DND-41 (cell line): ENCODE data around the gene MAP1LC3B2.

Experiments
- ATAC-seq: fragments of 200-7000 bp; cut with Tn5 transposase; 3 replicates; pipeline ENCODE4 v1.9.1; 2021; ENCODE audit warnings: low read depth; ENCODE audit not compliant: insufficient read depth
- DNase-seq: peaks from one replicate; pipeline ENCODE4 v3.0.0-alpha.2; 2020
- H2AFZ ChIP-seq: 2 replicates; pipeline ENCODE4 v1.6.0; 2012; ENCODE audit warnings: low read depth, low read length
- H3K27ac ChIP-seq: 2 replicates; pipeline ENCODE4 v1.5.1; 2012; ENCODE audit warnings: low read length, inconsistent platforms
- H3K27me3 ChIP-seq: fragments of 200-600 bp; sonication (generic); 2 replicates; pipeline ENCODE4 v1.6.0; 2012; ENCODE audit warnings: low read length, mild to moderate bottlenecking, inconsistent platforms; ENCODE audit not compliant: insufficient read depth, poor library complexity
- H3K36me3 ChIP-seq: 2 replicates; pipeline ENCODE4 v1.5.1; 2012; ENCODE audit warnings: low read length, inconsistent platforms; ENCODE audit not compliant: insufficient read depth
- H3K4me1 ChIP-seq: 2 replicates; pipeline ENCODE4 v1.5.1; 2012; ENCODE audit warnings: mild to moderate bottlenecking, low read length; ENCODE audit not compliant: insufficient read depth
- H3K4me2 ChIP-seq: 2 replicates; pipeline ENCODE4 v1.6.0; 2012; ENCODE audit warnings: mild to moderate bottlenecking, moderate library complexity, low read length, inconsistent platforms; ENCODE audit not compliant: insufficient read depth
- H3K4me3 ChIP-seq, 2 experiments: fragments of 200-600 bp in 1 of 2; shearing (Covaris generic) in 1 of 2; 2 replicates each; pipeline ENCODE4 v1.5.1; 2012 to 2016; ENCODE audit warnings: inconsistent platforms in 2 of 2, low read length in 2 of 2, mild to moderate bottlenecking in 2 of 2, low read depth in 1 of 2, moderate library complexity in 1 of 2
- H3K79me2 ChIP-seq: 2 replicates; pipeline ENCODE4 v1.6.0; 2012; ENCODE audit warnings: low read length, inconsistent platforms; ENCODE audit not compliant: insufficient read depth
- H3K9ac ChIP-seq: 2 replicates; pipeline ENCODE4 v1.6.0; 2012; ENCODE audit warnings: low read depth, mild to moderate bottlenecking, inconsistent platforms, low read length, moderate library complexity
- H3K9me3 ChIP-seq: 2 replicates; pipeline ENCODE4 v1.5.1; 2012; ENCODE audit warnings: low read length, moderate library complexity, mild to moderate bottlenecking, inconsistent platforms; ENCODE audit not compliant: insufficient read depth, severe bottlenecking
- H4K20me1 ChIP-seq: 2 replicates; pipeline ENCODE4 v1.6.0; 2012; ENCODE audit warnings: low read length; ENCODE audit not compliant: insufficient read depth
- CTCF ChIP-seq: IDR thresholded peaks from 2 replicates; pipeline ENCODE4 v1.5.1; 2012; ENCODE audit warnings: borderline replicate concordance, low read length, moderate library complexity, mild to moderate bottlenecking; ENCODE audit not compliant: poor library complexity, severe bottlenecking; ENCODE audit errors: extremely low read depth
- EZH2 ChIP-seq: IDR thresholded peaks from 3 replicates; pipeline ENCODE4 v1.6.1; 2012; ENCODE audit warnings: borderline replicate concordance, low read depth, mild to moderate bottlenecking, moderate library complexity, low read length, inconsistent platforms; ENCODE audit not compliant: severe bottlenecking

Gene MAP1LC3B2

GRCh38 chr12:116516657-116517056 lies 42.5 kb upstream of the MAP1LC3B2 start:
- ATAC-seq, result no peak
- Histone ChIP-seq H3K4me3 (no peak overlapping the region), H3K36me3 (no peaks in the 10 kb centered on the region), H3K79me2 (no peaks in the 10 kb centered on the region), H3K4me1 (peaks cover 5% of the 10 kb centered on the region; the same call in 1 of the 2 replicates), H3K27ac (no peak overlapping the region), H3K27me3 (no peaks in the 10 kb centered on the region), H3K4me2 (no peak overlapping the region), H3K9ac (no peak overlapping the region), H3K9me3 (no peaks in the 10 kb centered on the region), H2AFZ (no peak overlapping the region), H4K20me1 (no peaks in the 10 kb centered on the region)
- DNase-seq, result no peak
- TF ChIP-seq EZH2, result no peak
- TF ChIP-seq CTCF, result no peak

GRCh38 chr12:116517431-116518045 lies 41.6 kb upstream of the MAP1LC3B2 start:
- Histone ChIP-seq H3K9ac (no peak overlapping the region), H3K4me1 (peaks cover 5% of the 10 kb centered on the region; the same call in 1 of the 2 replicates), H3K4me3 (no peak overlapping the region), H4K20me1 (no peaks in the 10 kb centered on the region), H3K79me2 (no peaks in the 10 kb centered on the region), H3K27me3 (no peaks in the 10 kb centered on the region), H3K4me2 (no peak overlapping the region), H3K9me3 (no peaks in the 10 kb centered on the region), H3K36me3 (no peaks in the 10 kb centered on the region), H3K27ac (no peak overlapping the region), H2AFZ (no peak overlapping the region)
- ATAC-seq (no peak), DNase-seq (no peak)
- no peak for TF ChIP-seq CTCF
- TF ChIP-seq EZH2, result no peak

DNA sequence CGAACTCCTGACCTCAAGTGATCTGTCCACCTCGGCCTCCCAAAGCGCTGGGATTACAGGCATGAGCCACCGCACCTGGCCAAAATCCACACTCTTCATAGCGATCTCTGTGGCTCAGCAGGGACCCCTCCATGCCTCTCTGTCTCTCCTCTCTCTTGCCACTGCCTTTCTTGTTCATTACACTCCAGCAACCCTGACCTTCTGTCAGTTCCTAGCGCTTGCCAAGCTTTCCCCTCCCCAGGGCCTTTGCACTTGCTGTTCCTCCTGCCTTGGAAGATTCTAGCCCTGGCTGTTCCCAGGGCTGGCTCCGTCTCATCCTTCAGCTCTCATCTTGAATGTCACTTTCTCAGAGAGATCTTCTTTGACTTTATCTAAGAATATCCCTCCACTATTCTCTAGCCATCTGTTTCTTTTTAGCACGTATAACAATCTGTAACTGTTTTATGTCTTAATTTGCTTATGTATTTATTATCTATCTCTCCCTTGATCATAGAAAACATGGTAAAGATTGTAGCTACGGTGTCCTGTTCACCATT lies 38.9 kb upstream of the MAP1LC3B2 start:
- Histone ChIP-seq H3K4me3 (no peak overlapping the region), H3K36me3 (no peaks in the 10 kb centered on the region), H2AFZ (no peak overlapping the region), H3K27ac (no peak overlapping the region), H3K79me2 (no peaks in the 10 kb centered on the region), H3K4me2 (no peak overlapping the region), H3K27me3 (no peaks in the 10 kb centered on the region), H3K9ac (no peak overlapping the region), H3K9me3 (no peaks in the 10 kb centered on the region), H3K4me1 (peaks cover 5% of the 10 kb centered on the region; the same call in 1 of the 2 replicates), H4K20me1 (no peaks in the 10 kb centered on the region)
- DNase-seq (no peak), ATAC-seq (no peak)
- no peak for TF ChIP-seq EZH2
- TF ChIP-seq CTCF, result no peak
